Globus pallidus (tissue), 1 donor: ENCODE data around the gene RGSL1.
"Not testable (repeated sequence)": the region's sequence is repeated elsewhere in the genome, so short reads cannot be mapped to it uniquely, and the experiment has no call there.

Experiments
- DNase-seq: peaks from one replicate; pipeline ENCODE4 v3.0.0-alpha.2; 2015; ENCODE audit warnings: low spot score

Gene RGSL1

DNA sequence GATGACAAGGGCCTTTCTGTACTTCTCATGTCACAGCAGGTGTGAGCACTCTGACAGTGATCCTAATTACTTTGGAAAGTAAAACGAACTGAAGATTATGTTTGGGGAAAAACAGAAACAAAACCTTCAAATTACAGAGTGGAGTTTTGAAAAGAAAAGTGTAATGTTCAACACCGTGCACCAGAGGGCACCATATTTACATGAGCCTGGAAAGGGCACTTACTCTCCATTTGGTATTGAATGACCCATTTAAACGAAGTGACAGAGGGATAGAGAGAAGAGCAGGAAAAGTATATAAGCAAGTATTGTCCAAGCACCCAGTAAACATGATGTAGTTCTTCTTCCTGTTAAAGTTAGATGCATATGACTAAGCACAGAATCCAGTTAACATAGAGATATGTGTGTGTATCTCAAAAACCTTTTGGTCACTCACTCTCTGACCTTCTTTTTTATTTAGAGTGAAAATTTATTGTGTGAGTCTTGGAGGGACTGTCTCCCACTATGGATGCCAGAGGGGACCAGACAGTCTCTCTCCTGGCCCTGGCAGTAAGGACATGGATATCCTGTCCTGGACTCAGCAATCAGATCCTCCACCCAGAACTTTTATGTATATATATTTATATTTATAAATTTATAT lies 3.8 kb upstream of the RGSL1 start:
- DNase-seq, result peak; percentile 5

DNA sequence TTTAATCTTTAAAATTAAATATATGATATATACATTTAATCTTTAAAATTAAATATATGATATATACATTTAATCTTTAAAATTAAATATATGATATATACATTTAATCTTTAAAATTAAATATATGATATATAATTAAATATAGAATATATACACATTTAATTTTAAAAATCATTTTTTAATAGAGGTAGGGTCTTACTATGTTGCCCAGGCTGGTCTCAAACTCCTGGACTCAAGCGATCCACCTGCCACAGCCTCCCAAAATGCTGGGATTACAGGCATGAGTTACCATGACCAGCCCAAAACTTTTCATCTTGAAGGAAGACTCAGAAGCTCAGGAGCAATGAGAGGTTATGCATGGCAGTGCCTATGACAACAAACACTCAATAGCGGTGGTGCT lies 2.8 kb upstream of the RGSL1 start:
- not testable (repeated sequence) for DNase-seq

DNA sequence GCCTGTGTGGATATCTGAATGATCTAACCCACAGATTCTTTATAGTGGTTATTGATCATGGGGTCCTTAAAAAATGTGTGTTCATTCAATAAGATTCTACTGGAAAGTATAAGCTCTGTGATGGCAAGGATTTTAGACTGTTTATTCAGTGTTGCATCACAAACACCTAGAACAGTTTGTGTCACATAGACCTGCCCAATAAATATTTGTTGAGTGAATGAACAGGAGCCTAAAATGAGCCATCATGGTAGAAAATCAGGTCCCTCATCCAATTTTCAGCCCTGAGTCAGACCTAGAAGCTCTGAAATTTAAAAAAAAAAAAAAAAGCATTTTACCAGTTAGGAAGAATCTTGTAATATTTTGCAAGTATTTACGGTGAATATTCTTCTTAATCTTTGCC lies 2.3 kb upstream of the RGSL1 start:
- DNase-seq, result no peak

DNA sequence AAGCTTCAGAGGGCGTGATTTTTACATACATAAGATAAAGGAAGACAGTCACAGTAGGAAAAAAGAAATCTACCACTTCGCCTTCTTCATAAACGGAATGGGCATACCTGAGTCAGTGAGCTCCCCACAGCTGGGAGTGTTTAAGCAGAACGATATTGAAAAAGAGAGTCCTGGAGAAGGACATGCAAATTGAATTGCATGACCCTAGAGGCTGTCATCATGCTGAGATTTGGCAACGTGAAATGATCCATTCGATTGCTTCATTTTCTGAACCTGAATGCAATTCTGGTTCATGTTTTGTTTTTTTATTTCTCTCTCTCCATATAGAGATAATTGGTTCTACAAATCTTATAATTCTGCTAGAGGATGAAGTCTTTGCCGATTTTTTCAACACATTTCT lies 3.7 kb downstream of the RGSL1 start:
- no peak for DNase-seq

DNA sequence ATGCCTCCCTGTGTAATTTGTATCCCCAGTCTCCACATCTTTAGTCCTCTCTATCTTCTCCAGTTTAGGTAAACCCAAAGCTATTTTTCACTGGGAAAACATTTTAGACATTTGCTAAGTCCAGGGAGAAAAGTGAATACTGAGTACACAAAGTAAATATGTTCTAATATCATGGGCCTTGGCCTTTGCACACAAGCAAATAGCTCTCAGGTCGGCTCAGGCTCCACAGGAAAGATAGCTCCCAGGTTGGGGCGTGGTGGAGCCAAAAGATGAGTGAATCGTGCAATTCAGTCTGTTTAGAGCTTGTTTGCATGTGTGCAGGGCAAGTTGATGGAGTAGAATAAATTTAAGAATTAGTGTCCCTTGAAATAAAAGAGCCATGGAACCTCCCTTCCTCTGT lies 7.9 kb downstream of the RGSL1 start:
- no peak for DNase-seq

DNA sequence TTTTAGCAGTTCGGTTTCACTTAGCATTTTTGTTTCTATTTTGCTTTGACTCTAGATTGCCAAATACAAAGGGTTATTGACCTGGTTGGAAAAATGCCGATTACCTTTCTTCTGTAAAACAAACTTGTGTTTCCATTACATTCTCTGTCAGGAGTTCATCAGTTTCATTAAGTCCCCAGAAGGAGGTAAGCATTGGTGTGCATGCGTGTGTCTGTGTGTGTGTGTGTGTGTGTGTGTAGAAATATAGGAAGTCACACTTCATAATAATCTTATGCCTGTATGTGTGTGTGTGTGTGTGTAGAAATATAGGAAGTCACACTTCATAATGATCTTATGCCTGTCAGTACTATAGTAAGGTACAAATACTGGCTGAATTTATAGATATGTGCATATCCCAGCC lies 10.0 kb downstream of the RGSL1 start:
- no peak for DNase-seq

DNA sequence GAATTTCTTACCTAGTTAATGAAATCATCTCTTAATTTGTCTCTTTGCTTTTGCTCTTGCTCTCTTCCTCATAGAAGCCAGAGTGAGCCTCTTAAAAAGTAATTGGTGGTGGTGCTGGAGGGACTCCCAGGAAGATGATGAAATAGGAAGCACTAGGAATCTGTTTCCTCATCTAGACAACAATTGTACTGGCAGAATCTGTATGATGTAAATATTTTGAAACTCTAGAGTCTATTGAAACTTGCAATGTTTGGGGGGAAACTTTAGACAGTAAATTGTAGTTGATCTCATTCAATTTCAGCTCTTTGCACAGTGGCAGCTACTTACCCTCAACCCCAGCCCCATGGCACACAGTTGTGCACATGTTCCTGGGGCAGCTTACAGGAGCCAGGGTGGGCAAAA lies 10.6 kb downstream of the RGSL1 start:
- DNase-seq, result no peak

DNA sequence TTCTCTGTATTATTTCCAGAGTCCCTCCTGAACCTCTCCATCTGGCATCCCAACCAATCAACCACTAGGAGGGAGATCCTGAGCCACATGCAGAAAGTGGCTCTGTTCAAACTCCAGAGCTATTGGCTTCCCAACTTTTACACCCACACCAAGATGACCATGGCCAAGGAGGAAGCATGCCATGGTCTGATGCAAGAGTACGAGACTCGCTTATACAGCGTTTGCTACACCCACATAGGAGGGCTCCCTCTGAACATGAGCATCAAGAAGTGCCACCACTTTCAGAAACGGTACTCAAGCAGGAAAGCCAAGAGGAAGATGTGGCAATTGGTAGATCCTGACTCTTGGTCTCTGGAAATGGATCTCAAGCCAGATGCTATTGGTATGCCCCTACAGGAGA lies 23.6 kb downstream of the RGSL1 start:
- DNase-seq, result no peak

DNA sequence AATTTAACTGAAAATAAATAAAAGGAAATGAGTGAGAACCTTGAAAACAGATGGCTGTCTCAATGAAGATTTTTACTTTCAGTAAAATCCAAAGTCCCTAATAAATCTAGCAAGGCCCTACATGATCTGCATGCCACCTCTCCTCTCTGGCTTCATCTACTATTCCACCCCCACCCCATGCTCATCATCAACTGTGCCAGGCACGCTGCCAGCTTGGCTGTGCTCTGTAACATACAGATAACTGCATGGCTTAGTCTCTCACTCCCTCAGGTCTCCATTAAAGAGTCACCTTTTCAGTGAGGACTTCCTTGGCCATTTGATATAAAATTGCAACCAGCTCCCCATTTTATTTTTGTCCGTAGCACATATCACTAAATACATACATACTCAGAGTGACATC lies 26.7 kb downstream of the RGSL1 start:
- no peak for DNase-seq

DNA sequence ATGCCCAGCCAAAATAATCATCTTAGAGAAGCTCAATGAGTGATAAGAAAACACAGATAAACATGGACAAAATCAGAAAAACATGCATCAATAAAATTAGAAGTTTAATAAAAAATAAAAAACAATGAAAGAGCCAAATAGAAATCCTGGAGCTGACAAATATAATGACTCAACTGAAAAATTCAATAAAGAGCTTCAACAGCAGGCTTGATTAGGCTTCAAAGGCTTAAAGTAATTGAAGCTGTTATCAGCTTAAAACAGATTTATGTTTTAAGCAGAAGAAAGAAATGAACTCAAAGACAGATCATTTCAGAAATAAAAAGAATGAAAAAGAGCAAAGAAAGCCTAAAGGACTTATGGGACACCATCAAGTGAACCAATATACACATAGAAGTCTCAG lies 28.3 kb downstream of the RGSL1 start:
- DNase-seq, result no peak

DNA sequence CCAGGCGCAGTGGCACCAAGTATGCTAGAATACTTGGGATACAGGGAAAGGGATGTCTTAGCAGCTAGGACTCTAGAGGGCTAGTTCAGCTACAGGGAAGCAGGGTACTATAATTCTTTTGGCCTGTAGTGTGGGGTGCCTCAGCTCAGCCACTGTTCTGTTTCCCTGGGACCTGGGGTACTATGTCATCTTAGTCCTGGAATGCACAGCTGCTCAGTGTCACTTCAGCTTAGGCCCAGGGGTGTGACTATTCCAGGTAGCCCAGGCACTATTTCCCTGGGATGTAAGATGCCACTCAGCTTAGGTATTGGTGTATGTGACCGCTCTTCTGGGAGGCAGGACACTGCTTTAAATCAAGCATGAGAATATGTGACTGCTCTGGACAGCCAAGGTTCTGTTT lies 34.1 kb downstream of the RGSL1 start:
- no peak for DNase-seq

DNA sequence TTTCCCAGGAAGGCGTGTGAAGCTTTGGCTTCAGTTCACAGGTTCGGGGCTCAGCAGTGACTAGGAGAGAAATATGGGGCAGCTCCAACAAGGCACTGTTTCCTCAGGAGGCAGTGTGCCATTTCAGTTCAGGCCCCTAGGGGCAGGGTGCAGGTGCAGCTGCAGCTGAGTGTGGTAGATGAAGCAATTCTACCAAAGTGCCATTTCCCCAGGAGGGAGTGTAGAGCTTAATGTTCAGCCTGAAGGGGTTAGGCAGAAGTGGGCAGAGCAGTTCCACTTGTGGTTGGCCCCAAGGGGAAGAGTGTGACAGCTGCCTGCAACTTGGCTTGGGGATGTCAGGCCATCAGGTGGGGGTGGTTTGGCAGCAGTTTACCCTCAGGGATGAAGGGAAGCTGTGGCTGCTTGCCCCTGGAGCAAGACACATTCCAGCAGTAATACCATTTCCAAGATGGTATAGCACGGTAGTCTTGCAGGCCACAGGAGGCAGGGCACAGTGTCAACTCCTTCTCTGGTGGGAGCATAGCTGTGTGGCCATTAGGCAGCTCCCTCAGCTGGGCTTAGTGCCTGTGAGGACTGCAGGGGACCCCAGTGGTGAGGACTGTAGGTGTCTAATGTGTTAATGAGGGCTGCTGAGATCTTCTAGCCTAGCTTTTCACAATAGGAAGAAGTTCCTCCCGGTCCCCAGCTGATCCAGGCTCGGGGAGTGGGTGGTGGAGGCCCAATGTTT lies 34.7 kb downstream of the RGSL1 start:
- no peak for DNase-seq

DNA sequence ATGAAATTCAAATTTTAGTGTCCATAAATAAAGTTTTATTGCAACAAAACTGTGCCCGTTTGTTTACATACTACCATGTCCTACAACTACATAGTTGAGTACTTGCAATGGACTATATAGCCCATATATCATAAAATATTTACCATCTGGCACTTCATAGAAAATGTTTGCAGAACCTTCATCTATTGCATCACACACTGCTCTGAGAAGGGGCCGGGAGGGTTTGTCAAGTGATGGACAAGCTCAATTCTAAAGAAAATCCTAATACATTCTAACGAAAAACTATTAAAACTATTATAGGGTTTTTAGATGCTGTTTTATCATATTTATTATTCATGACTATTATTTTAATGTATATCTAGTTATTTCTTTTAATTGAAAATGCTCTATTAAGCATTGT lies 35.9 kb downstream of the RGSL1 start:
- no peak for DNase-seq

DNA sequence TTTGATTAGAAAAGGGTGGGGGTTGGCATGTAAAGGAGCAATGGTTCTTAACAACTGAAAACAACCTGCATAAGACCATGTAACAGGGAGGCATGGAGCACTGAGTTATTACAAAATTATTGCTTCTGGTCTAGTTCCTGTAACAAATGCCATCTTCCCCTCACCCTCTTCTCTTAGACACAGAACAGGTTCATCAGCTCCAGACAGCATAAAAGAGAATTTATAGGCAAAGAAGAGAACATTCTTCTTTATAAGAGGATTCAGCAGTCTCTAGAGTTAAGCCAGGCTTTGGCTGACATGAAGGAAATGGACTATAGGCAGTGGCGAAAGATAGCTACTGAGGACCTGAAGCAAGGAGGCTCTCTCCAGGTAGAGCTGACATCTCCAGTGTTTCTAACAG lies 38.9 kb downstream of the RGSL1 start:
- DNase-seq, result no peak

DNA sequence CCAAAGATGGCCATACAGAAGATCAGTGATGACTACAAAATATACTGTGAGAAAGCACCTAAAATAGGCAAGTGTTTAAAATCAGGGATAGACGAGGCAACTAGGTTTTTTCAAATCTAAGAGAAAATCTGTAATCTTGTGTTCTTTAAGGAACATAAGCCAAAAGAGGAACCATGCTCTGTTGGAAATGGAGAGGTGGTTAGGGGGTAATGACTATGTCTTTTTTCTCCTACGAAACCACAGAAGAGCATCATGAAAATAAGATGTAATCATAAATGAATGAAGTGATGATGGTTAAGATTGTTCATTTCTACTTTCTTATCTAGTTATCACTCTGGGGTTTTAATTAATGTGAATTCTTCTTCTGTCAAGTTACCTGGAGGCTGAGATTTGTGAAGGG lies 43.1 kb downstream of the RGSL1 start:
- DNase-seq, result no peak

DNA sequence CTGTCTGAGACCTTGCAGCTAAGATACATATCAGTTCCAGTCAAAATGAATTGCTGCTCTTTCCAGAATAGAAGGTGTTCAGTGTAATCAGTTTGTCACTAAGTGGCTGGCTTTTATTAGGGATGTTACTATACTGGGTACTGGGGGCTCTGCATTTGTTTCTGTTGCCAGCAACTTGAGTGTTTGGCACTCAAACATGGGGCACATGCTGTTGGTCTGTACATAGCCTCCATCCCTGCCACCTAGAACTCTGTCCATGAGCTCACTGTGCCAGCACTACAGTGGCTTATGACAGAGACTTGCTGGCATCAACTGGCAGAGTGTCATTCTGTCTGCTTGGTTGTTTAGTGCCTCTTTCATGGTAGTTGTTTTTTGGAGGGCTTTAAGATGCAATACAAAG lies 45.1 kb downstream of the RGSL1 start:
- DNase-seq, result no peak

DNA sequence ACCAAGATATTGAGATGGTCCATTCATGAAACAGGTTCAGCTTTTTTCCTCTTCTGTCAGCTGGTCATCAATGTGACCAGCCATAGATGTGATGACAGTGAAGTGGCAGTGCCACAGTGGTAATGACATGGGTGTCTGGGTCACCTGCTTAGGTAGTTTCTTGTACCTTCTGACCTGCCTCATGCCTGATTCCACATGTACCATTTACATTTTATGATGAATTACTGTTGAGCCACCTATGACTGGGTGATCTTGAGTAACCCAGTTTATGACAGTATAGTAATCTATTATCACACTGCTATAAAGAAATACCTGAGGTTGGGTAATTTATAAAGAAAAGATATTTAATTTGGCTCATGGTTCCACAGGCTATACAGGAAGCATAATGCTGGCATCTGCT lies 45.7 kb downstream of the RGSL1 start:
- no peak for DNase-seq

DNA sequence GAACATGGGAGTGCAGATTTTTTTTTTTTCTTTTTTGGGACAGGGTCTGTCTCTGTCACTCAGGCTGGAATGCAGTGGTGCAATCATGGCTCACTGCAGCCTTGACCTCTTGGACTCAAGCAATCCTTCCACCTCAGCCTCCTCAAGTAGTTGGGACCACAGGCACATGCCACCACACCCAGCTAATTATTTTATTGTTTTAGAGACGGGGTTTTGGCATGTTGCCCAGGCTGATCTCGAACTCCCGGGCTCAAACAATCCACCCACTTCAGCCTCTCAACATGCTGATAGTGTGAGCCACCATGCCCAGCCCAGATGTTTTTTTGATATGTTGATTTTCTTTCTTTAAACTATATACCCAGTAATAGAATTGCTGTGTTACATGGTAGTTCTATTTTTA lies 57.7 kb downstream of the RGSL1 start:
- DNase-seq, result no peak

DNA sequence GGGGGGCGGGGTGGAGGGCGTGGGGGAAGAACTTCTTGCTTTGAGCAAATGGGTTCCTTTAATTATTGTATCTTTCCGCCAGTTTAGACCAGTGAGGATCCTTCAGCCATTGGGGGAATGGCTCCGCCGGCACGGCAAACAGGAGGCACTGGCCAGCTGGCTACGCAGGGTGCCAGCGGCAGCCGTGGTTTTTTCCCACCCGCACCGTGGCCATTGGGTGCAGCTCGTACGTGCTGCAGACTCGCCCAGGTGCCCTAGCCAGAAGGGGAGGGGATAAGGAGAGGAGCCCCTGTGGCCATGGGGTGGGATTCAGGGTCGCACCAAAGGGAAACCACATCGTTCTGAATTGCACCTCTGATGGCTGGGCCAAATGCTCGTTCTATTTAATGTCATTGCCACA lies 65.6 kb downstream of the RGSL1 start:
- DNase-seq, result no peak

DNA sequence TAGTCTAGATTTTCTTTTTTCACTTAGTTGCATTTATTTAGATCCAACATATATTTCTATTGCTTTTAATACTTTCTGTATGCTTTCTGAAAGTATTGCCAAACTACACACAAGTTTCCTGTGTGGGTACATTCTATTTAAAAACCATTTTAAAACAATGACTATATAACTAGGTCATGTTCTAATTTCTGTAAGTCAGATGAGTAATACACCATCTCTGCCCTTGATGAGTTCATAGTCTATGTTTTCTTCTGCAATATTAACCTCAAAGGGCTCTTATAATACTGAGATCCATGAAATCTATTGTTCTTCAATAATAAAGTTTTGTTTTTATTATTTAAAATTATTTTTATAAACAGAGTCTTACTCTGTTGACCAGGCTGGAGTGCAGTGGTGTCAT lies 70.8 kb downstream of the RGSL1 start:
- DNase-seq, result no peak

DNA sequence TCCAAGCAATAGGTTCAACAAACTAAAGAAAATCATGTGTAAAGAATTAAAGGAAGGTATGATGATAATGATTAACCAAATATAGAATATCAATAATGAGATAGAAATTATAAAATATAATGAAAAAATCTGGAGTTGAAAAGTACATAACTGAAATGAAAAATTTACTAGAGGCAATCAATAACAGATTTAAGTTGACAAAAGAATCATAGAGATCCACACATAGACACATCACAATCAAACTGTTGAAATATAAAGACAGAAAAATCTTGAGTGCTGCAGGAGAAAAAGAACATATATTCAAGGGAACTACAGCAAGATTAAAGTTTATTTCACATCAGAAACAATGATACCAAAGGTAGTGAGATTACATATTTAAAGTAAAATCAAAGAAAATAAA lies 75.4 kb downstream of the RGSL1 start:
- no peak for DNase-seq

DNA sequence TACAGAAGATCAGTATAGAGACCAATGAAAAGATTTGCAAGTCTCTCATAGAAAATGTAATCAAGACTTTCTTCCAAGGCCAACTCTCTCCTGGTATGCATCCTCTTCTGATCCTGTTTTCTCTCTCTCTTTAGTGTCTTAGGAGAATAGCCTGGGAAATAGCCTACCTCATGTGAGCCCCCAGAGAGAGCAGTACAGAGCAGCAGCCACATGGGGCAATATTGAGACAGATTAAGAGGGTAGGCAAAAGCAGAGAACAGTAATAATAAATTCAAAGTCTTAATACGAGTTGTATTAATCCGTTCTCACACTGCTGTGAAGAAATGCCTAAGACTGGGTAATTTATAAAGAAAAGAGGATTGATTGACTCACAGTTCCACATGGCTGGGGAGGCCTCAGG lies 77.7 kb downstream of the RGSL1 start:
- no peak for DNase-seq

DNA sequence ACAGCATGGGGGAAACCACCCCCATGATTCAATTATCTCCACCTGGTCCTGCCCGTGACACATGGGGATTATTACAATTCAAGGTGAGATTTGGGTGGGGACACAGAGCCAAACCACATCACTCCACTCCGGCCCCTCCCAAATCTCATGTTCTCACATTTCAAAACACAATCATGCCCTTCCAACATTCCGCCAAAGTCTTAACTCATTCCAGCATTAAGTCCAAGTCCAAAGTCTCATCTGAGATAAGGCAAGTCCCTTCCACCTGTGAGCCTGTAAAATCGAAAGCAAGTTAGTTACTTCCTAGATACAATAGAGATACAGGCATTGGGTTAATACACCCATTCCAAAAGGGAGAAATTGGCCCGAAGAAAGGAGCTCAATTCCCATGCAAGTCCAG lies 78.3 kb downstream of the RGSL1 start:
- DNase-seq, result not testable (repeated sequence)

DNA sequence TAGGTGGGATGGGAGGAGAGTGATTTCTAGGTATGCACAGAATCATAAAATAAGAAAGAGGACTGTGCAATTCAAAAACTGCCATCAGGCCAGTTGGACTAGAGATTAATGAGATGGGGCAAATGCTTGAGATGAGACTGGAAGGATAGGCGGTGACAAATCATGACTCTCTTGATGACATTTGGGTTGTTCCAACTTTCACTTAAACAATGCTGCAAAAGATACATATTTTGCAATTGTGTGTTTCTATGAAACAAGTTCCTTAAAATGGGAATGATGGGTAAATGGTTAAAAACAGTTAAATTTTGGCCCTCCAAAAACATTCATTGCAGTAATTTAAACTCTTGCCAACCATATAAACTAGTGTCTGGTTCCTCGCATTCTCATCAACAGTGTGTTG lies 84.0 kb downstream of the RGSL1 start:
- DNase-seq, result no peak
